ENCODE measurements around the gene NDUFS7.
"Not testable (repeated sequence)": the region's sequence is repeated elsewhere in the genome, so short reads cannot be mapped to it uniquely, and the experiment has no call there.

The NDUFS7 gene

DNA sequence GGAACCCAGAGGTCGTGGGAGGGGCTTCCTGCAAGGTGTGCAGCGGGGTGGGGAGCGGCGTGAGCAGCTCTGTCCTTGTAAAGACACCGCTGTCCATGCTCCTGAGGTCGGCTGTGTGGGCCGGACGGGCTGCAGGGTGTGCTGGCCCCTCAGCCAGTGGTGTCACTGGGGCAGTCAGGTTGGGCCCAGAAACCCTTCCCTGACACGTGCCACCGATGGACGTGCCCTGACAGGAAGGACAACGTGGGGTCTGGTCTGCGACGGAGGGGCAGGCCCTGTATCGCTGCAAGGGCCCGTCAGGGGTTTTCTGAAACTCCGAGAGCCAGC lies 50.3 kb downstream of the NDUFS7 start:
- no peak for DNase-seq

DNA sequence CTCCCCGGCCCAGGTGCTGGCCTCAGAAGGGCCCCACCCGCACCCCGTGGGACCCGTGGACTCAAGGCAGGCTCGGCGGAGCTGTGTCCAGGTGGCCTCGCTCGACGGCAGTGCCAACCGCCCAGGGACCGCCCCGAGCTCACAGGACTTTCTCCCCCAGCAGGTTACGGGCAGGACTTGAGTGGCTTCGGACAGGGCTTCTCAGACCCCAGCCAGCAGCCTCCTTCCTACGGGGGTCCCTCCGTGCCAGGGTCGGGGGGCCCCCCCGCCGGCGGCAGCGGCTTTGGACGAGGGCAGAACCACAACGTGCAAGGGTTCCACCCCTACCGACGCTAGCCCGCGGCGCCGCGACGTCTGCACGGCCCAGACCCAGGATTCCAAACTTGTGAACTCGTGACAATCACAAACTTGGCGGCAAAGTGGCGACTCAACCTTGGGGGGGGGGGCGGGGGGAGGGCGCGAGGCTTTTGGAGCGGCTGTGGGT lies 50.9 kb downstream of the NDUFS7 start:
- DNase-seq, result no peak

DNA sequence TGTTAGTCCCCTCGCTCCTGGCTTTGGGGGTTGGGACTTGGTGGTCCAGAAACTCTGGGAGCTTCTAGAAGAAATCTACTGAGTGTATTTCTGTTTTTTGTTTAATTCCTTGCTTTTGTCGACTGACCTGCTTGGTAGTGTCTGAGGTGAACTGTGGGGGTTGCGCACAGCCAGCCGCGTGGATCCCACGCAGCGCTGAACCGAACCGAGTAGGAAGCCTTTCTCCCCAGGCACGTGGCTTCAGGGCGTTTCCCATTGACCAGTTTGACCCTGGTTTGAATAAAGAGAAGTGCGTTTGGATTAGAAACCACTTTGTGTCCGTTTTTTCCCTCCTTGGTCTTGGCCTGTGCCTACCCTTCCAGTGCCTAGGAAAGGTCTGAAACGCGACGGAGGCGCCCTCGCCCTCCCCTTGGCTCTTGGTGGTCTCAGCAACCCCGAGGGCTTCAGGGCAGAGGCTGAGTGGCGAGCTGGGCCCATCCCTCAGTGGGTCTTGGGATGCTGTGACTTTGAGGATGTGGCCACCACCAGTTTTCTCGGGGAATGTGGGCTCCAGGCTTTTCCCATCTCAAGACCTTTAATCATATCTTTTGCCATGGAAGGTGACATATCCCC lies 51.8 kb downstream of the NDUFS7 start:
- no peak for DNase-seq

DNA sequence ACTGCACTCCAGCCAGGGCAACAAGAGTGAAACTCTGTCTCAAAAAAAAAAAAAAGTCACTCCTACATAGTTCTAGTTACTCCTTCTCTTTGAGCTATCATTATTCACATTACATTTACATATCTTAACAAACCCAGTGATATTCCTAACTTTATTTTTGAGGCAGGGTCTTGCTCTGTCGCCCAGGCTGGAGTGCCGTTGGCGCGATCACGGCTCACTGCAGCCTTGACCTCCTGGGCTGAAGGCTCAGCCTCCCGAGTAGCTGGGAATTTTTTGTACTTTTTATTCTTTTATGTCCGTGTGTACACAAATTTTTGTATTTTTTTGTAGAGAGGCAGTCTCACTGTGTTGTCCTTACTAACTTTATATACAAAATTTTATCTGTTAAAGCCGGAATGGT lies 53.9 kb downstream of the NDUFS7 start:
- no peak for DNase-seq

DNA sequence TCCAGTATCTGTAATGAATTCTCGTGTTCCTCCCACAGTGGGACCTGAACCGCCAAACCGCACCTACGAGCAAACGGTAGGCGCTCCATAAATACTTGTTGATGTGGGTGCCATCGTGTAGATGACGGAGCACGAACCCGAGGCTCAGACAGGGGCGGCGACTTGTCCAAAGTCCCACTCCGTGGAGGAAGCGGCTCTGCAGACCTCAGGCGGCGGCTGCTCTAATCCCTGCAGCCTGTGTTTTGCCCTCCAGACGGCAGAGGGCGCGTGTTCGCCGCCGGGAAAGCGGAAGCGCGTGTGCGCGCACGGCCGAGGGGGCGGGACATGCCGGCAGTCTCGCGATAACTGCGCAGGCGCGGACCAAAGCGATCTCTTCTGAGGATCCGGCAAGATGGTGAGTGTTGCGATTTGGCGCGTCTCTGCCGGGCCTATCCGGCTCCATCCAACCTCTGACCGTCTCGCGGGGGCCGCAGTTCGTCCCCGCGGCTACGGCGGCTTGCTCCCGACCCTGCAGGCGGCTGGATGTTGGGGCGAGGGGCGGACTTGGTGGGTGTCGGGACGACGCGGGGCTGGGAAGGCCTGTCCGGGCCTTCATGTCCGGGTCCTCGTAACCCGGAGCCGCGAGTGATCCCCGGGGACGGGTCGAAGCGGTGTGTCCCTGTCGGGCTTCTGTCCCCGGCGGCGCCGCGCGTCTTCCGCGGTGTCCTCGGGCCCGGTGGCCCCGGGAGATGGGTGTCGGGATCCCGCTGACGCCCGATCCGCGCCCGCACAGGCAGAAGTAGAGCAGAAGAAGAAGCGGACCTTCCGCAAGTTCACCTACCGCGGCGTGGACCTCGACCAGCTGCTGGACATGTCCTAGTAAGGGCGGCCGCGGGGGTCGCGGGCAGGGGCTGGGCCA lies 54.6 kb downstream of the NDUFS7 start, which contains the start of gene RPS15:
Gene RPS15, plus strand, starts transcription at position 362 of the 898 bp plus-strand sequence. Its CDS starts 30 bp downstream, at position 392.
- DNase-seq, result peak; percentile 95 to 97

DNA sequence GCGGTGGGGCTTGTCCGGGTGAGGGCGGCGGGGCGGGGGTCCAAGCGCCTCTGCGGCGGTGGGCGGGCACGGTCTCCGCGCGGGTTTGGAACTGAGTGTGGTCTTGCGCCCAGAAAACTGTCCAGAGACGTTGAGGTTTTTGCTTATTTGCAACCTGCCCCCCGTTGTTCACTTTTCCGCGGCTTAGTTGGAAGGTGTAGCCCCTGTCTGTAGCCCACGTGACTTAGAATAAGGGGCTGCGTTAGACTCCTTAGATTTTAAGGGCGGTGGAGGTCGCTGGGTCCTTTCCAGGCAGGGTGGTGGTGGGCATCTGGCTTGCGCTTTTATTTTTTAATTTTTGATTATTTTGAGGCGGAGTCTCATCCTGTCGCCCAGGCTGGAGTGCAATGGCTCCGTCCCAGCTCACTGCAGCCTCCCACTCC lies 55.2 kb downstream of the NDUFS7 start:
- DNase-seq, result no peak

DNA sequence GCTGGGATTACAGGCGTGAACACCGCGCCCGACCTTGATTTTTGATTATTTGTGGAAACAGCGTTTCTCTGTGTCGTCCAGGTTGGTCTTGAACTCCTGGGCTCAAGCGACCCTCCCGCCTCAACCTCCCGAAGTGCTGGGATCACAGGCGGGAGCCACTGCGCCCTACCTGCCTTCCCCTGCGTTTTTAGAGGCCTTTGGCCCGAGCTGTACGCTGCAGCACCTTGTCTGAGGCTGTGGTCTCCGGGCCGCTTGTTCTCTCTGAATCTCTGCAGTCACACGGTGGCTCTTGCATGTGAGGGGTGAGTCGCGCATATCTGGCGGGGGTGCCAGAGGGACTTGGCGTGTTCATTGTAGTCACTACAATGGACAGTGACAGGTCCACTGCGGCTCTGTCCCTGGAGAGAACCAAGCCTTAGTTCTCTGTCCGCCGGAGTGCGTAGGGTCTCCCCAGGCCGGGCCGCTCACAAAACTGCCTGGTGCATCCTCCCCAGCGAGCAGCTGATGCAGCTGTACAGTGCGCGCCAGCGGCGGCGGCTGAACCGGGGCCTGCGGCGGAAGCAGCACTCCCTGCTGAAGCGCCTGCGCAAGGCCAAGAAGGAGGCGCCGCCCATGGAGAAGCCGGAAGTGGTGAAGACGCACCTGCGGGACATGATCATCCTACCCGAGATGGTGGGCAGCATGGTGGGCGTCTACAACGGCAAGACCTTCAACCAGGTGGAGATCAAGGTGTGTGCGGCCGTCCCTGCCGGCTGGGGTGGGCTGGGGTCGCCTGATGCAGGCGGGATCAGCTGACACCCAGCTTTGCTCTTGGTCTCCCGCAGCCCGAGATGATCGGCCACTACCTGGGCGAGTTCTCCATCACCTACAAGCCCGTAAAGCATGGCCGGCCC lies 56.1 kb downstream of the NDUFS7 start:
- DNase-seq, result not testable (repeated sequence)

DNA sequence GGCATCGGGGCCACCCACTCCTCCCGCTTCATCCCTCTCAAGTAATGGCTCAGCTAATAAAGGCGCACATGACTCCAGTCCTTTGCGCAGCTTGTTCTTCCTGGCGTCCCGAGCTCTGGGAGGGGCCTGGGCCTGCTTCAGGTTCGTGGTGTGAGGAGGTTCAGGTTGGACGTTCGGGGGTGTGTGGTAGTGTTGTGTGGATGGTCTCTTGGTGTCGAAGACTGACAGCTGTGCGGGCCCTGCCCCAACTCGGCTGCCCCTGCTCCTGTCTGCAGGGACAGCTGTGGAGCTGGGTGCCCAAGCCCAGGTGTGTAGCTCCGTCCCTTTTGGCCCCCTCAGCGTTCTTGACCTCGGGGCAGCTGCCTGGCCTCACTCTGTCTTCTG lies 56.7 kb downstream of the NDUFS7 start:
- DNase-seq, result no peak

DNA sequence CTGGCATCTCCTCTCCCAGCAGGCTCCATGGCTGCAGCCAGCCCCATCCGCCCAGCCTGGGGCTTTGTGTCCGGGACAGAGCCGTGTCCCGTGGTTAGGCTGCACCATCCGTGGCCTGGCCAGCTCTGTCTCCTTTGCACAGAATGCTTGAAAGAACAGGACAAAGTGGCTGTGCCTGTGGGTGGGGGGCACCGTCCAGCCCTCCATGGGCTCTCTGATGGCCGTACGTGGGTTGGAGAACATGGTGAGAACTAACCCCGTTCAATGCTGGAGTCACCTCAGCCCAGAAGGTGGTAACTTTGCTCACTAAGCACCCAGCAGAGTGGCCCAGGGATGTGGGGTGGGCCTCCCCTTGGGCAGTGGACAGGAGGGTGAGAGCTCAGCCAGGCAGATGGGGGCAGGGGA lies 57.3 kb downstream of the NDUFS7 start:
- no peak for DNase-seq

DNA sequence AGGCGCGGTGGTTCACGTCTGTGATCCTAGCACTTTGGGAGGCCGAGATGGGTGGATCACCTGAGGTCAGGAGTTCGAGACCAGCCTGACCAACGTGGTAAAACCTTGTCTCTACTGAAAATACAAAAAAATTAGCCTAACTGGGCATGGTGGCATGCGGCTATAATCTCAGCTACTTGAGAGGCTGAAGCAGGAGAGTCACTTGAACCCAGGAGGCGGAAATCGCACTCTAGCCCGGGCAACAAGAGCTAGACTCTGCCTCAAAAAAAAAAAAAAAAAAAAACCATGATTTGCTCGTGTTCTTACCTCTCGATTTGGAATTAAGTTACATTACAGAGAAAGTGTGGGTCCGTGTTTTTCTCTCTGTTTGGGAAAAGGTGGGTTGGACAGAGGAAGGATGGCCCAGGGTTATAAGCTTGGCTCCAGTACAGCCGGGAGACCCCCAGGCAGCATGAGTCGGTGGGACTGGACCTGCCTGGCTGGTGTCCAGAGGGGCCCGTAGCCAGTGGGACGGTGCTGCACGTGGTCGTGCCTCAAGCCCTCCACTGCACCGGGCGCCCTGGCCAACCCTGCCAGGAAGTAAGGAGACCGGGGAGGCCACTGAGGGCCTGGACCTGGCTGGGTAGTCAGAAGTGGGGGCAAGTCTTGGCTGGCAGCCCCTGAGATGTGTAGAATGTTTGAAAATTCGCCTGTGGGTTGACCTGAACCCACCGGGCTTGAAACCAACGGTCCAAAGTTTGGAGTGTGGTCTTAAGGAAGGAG lies 58.2 kb downstream of the NDUFS7 start:
- no peak for DNase-seq
